GM12892 (cell line): ENCODE results near the gene ADAMTS12.

ENCODE experiments used
- POLR2A ChIP-seq: IDR thresholded peaks from 2 replicates; pipeline ENCODE4 v1.6.1; 2011; ENCODE audit warnings: low read depth, low read length, control low read depth
- POLR2AphosphoS5 ChIP-seq: IDR thresholded peaks from 2 replicates; pipeline ENCODE4 v1.6.1; 2011; ENCODE audit warnings: low read depth, low read length, control low read depth
- TAF1 ChIP-seq: IDR thresholded peaks from 2 replicates; pipeline ENCODE4 v1.6.1; 2011; ENCODE audit warnings: low read depth, mild to moderate bottlenecking, control low read depth, low read length, borderline replicate concordance

DNA sequence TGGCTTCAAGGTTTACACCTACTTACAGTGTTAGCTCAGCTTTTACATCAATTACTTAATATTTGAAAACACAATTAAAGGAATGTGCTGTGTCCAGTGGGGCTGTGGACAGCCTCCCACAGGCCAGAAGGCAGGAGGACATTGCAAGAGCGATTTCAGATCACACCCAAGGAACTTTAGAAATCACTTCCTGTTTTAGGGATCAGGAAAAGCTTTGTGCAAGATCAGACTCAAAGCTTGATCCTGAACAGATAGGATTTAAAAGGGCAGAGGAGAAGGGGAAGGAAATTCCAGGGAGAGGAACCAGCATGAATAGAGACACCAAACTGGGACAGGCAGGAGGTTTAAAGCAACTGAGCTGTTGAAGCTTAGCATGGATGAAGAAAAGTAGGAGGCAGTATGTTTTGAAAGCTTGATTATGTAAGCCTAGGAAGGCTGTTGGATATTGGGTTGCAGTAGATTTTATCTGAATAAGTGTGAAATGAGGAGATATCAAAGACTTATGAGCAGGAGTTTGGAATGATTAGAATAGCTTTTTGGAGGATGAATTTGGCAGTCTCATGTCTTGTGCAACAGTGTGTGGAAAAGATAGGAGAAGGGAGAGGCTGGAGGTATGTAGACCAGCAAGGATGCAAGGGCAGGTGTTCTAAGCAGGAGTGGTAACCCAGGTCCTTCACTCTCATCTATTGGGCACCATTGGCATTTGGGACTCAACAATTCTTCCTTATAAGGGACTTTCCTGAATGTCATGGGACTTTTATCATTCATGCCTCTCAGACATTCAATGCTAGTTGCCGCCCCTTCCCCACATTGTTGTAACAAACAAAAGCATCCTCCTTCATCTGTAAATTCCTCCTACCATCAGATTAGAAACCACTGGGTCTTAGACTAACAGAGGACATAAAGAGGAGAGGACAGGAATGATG, 327.5 kb downstream of the ADAMTS12 start:
- TF ChIP-seq POLR2A = no peak
- no peak for TF ChIP-seq POLR2AphosphoS5
- TF ChIP-seq TAF1 = no peak
